Vagina (tissue), 2 donors: ENCODE results near the gene VWF. TPM values are rescaled to one million over a fixed set of nuclear protein-coding genes. Genes with fewer than 3 reads are reported as not detected.
"Not testable (repeated sequence)": the region's sequence is repeated elsewhere in the genome, so short reads cannot be mapped to it uniquely, and the experiment has no call there.

ENCODE experiments used
- DNase-seq, 2 donors: peaks; one replicate each; pipeline ENCODE4 v3.0.0-alpha.2; 2017; ENCODE audit errors: extremely low spot score in 2 of 2
- H3K27ac ChIP-seq: fragments of 200-600 bp; sonication (generic); one replicate; pipeline ENCODE4 v1.5.1; 2019
- H3K27me3 ChIP-seq: fragments of 200-600 bp; sonication (generic); one replicate; pipeline ENCODE4 v1.5.1; 2019
- H3K36me3 ChIP-seq, 2 donors: fragments of 200-600 bp; sonication (generic); one replicate each; pipeline ENCODE4 v1.5.1; 2017 to 2019
- H3K4me1 ChIP-seq: fragments of 200-600 bp; sonication (generic); one replicate; pipeline ENCODE4 v1.5.1; 2019
- H3K4me3 ChIP-seq, 2 donors: fragments of 200-600 bp; sonication (generic); 1 replicate in 1 of 2; 2 replicates in 1 of 2; pipeline ENCODE4 v1.5.1; 2016 to 2019
- H3K9me3 ChIP-seq: fragments of 200-600 bp; sonication (generic); one replicate; pipeline ENCODE4 v1.5.1; 2019
- POLR2A ChIP-seq, 2 donors: fragments of 450-650 bp; IDR thresholded peaks; one replicate each; pipeline ENCODE4 v1.6.1; 2017; ENCODE audit warnings: antibody characterized with exemption in 2 of 2, mild to moderate bottlenecking in 2 of 2, moderate library complexity in 2 of 2
- POLR2AphosphoS5 ChIP-seq, 2 donors: sonication (generic); formaldehyde crosslinking; IDR thresholded peaks; one replicate each; pipeline ENCODE4 v1.9.0; 2017; ENCODE audit warnings: antibody characterized with exemption in 2 of 2, mild to moderate bottlenecking in 2 of 2, low read depth in 1 of 2; ENCODE audit not compliant: insufficient read depth in 1 of 2
- intact Hi-C: fragments of 100-400 bp; cut with DNase I; formaldehyde crosslinking; loops from one replicate; pipeline ENCODE4 v1.15.1; 2023
- total RNA-seq: library from RNA; depleted of rRNA; stranded (reverse); fragments of >200 nt; gene quantifications from one replicate; pipeline ENCODE4 v1.2.3, GENCODE V29; 2016
- TF ChIP-seq, protein P1 (sequence below), 3 experiments: fragments of 450-650 bp in 2 of 3; fragments of 200-600 bp in 1 of 3; sonication (generic) in 1 of 3; IDR thresholded peaks; one replicate each; pipeline ENCODE4 v1.5.1; 2017 to 2019; ENCODE audit warnings: antibody characterized with exemption in 3 of 3, mild to moderate bottlenecking in 2 of 3, moderate library complexity in 2 of 3

Gene VWF
- total RNA-seq, 1 donor from 2014 or later = 334 TPM

DNA sequence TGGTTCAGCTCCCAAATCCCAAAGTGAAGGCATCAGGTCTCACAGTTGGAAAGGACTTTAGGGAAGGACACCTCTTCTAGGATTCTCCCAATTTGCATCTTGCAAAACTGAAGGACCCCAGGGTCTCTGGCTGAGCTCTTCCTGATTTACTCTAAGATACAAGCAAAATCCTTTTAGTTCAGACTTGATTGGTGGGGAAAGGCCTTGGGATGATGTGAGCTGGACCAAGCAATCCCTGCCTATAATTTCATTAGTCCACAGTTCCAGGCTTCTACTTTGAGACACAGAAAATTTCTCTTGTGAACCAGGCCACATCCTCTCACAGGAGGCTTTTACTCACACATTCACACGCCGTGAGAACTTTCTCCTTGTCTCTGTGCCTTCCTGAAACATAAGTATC is 23.6 kb upstream of the VWF start:
- TF ChIP-seq POLR2A (IDR thresholded peaks at IDR 0.05) (no peak), POLR2AphosphoS5 (IDR thresholded peaks at IDR 0.05; ENCODE audit: insufficient read depth in 1 of 2, low read depth in 1 of 2) (no peak)
- TF ChIP-seq, protein P1, sequence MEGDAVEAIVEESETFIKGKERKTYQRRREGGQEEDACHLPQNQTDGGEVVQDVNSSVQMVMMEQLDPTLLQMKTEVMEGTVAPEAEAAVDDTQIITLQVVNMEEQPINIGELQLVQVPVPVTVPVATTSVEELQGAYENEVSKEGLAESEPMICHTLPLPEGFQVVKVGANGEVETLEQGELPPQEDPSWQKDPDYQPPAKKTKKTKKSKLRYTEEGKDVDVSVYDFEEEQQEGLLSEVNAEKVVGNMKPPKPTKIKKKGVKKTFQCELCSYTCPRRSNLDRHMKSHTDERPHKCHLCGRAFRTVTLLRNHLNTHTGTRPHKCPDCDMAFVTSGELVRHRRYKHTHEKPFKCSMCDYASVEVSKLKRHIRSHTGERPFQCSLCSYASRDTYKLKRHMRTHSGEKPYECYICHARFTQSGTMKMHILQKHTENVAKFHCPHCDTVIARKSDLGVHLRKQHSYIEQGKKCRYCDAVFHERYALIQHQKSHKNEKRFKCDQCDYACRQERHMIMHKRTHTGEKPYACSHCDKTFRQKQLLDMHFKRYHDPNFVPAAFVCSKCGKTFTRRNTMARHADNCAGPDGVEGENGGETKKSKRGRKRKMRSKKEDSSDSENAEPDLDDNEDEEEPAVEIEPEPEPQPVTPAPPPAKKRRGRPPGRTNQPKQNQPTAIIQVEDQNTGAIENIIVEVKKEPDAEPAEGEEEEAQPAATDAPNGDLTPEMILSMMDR (IDR thresholded peaks at IDR 0.05) = no peak
- no peaks in the 10 kb centered on the region for H3K9me3 ChIP-seq
- no peaks in the 10 kb centered on the region for H3K27me3 ChIP-seq
- no peak overlapping the region for H3K4me3 ChIP-seq
- no peaks in the 10 kb centered on the region for H3K36me3 ChIP-seq
- no peak overlapping the region for H3K27ac ChIP-seq
- no peak for DNase-seq
- H3K4me1 ChIP-seq = no peaks in the 10 kb centered on the region
- intact Hi-C loops = no loop called here

DNA sequence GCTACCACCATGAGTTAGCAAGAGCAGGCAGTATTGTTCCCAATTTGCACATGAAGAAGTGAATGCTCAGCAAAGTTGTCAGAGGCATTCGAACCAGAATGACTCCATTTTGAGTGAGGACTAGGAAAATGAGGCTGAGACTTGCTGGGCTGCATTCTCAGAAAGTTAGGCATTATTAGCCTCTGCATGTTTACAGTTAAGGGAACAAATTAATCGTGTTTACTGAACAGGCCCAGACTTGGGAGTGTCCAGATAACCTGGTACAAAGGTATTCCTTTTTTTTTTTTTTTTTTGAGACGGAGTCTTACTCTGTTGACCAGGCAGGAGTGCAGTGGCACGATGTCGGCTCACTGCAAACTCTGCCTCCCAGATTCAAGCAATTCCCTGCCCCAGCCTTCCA is 22.5 kb upstream of the VWF start:
- TF ChIP-seq POLR2A (IDR thresholded peaks at IDR 0.05) (no peak), POLR2AphosphoS5 (IDR thresholded peaks at IDR 0.05; ENCODE audit: insufficient read depth in 1 of 2, low read depth in 1 of 2) (no peak)
- TF ChIP-seq, protein P1 (IDR thresholded peaks at IDR 0.05) = no peak
- H3K4me1 ChIP-seq = peaks cover under 1% of the 10 kb centered on the region
- H3K36me3 ChIP-seq = no peaks in the 10 kb centered on the region
- no peaks in the 10 kb centered on the region for H3K9me3 ChIP-seq
- intact Hi-C loops = no loop called here
- H3K27ac ChIP-seq = no peak overlapping the region
- no peak overlapping the region for H3K4me3 ChIP-seq
- no peak for DNase-seq
- H3K27me3 ChIP-seq = no peaks in the 10 kb centered on the region

DNA sequence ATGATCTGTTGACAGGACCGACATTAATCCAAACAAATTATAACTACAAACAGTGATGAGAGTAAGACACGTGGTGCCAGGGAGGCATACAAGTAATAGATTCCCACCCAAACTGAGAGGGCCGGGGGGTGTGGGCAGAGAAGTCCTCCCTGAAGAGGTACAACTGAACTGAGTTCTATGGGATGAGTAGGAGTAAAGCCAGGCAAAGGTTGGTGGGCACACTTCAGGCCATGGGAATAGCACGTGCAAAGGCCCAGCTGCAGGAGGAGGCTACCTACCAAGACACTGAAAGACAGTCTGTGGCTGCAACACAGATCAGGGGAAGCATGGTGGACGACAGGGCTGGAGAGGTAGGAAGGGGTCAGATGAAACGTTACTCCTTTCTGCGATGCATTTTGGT is 22.0 kb upstream of the VWF start:
- H3K9me3 ChIP-seq = no peaks in the 10 kb centered on the region
- intact Hi-C loops = no loop called here
- H3K4me1 ChIP-seq = peaks cover 5% of the 10 kb centered on the region
- no peaks in the 10 kb centered on the region for H3K36me3 ChIP-seq
- no peak for DNase-seq
- H3K27ac ChIP-seq = no peak overlapping the region
- TF ChIP-seq, protein P1 (IDR thresholded peaks at IDR 0.05) = no peak
- TF ChIP-seq POLR2A (IDR thresholded peaks at IDR 0.05) = no peak
- no peak for TF ChIP-seq POLR2AphosphoS5 (IDR thresholded peaks at IDR 0.05; ENCODE audit: insufficient read depth in 1 of 2, low read depth in 1 of 2)
- H3K4me3 ChIP-seq = no peak overlapping the region
- no peaks in the 10 kb centered on the region for H3K27me3 ChIP-seq

DNA sequence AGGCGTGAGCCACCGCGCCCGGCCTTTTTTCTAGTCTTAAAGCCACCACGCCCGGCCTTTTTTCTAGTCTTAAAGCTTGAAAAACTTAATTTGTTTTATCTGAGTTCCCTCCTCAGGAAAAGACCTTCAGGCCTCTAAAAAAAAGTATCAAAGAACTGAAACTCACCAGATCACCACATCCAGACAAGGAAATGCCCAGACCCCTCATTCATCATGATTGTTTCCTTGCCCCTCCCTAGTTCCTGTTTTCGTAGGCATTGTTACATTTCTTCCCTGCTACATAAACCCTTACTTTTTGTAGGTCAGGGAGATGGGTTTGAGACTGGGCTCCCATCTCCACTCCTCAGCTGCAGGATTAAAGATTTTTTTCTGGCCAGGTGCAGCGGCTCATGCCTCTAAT is 21.1 kb upstream of the VWF start:
- TF ChIP-seq, protein P1 (IDR thresholded peaks at IDR 0.05) = no peak
- no peak for TF ChIP-seq POLR2AphosphoS5 (IDR thresholded peaks at IDR 0.05; ENCODE audit: insufficient read depth in 1 of 2, low read depth in 1 of 2)
- no peak for TF ChIP-seq POLR2A (IDR thresholded peaks at IDR 0.05)
- intact Hi-C loops = no loop called here
- no peak overlapping the region for H3K27ac ChIP-seq

DNA sequence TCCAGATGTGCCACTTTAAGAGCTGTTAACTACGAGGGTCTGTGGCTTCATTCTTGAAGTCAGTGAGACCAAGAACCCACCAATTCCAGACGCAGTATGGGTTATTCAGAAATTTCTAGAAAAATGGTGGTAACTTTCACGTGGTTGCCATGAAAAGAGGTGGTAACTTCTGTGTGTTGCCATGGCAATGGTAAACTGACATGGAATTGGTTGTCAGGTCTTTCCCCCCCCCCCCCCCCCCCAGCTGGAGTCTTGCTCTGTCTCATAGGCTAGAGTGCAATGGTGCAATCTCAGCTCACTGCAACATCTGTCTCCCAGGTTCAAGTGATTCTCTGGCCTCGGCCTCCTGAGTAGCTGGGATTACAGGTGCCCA is 18.8 kb upstream of the VWF start:
- no peak overlapping the region for H3K27ac ChIP-seq
- H3K4me1 ChIP-seq = peaks cover 12% of the 10 kb centered on the region
- H3K27me3 ChIP-seq = no peaks in the 10 kb centered on the region
- no peaks in the 10 kb centered on the region for H3K36me3 ChIP-seq
- no peak overlapping the region for H3K4me3 ChIP-seq
- TF ChIP-seq POLR2AphosphoS5 (IDR thresholded peaks at IDR 0.05; ENCODE audit: insufficient read depth in 1 of 2, low read depth in 1 of 2) (no peak), POLR2A (IDR thresholded peaks at IDR 0.05) (no peak)
- TF ChIP-seq, protein P1 (IDR thresholded peaks at IDR 0.05) = no peak
- intact Hi-C loops = no loop called here
- no peaks in the 10 kb centered on the region for H3K9me3 ChIP-seq
- no peak for DNase-seq

More for the DNA sequence above, 21.1 kb upstream of the VWF start:
- no peak for DNase-seq
- H3K36me3 ChIP-seq = no peaks in the 10 kb centered on the region
- no peaks in the 10 kb centered on the region for H3K9me3 ChIP-seq
- H3K4me1 ChIP-seq = peaks cover 12% of the 10 kb centered on the region
- H3K27me3 ChIP-seq = no peaks in the 10 kb centered on the region
- no peak overlapping the region for H3K4me3 ChIP-seq

DNA sequence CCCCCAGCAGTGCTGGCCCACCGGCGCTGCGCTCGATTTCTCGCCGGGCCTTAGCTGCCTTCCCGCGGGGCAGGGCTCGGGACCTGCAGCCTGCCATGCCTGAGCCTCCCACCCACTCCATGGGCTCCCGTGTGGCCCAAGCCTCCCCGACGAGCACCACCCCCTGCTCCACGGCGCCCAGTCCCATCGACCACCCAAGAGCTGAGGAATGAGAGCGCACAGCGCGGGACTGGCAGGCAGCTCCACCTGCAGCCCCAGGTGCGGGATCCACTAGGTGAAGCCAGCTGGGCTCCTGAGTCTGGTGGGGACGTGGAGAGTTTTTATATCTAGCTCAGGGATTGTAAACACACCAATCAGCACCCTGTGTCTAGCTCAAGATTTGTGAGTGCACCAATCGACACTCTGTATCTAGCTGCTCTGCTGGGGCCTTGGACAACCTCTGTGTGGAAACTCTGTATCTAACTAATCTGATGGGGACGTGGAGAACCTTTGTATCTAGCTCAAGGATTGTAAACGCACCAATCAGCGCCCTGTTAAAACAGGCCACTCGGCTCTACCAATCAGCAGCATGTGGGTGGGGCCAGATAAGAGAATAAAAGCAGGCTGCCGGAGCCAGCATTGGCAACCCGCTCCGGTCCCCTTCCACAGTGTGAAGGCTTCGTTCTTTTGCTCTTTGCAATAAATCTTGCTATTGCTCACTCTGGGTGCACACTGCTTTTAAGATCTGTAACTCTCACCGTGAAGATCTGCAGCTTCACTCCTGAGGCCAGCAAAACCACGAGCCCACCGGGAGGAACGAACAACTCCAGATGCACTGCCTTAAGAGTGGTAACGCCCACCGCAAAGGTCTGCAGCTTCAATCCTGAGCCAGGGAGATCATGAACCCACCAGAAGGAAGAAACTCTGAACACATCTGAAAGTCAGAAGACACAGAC is 18.2 kb upstream of the VWF start:
- H3K4me3 ChIP-seq, intact Hi-C loops, H3K27ac ChIP-seq, H3K9me3 ChIP-seq, DNase-seq, H3K36me3 ChIP-seq, H3K27me3 ChIP-seq: not testable (repeated sequence)
- peaks cover 12% of the 10 kb centered on the region for H3K4me1 ChIP-seq

DNA sequence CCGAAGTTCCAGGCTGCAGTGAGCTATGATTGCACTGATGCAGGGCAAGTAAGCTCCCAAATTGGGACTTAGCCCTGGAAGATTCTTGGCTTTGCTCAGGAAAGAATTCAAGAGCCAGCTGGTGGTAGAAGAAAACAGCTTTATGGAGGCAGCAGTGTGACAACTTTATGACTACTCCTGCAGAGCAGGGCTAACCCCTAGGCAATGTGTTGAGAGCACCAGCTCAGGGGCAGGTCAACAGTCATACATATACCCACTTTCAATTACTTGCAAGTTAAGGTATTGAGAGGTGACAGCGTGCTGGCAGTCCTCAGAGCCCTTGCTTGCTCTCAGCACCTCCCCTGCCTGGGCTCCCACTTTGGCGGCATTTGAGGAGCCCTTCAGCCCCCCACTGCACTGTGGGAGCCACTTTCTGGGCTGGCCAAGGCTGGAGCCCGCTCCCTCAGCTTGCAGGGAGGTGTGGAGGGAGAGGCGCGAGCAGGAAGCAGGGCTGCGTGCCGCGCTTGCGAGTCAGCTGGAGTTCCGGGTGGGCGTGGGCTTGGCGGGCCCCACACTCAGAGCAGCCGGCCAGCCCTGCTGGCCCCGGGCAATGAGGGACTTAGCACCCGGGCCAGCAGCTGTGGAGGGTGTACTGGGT is 17.4 kb upstream of the VWF start:
- H3K36me3 ChIP-seq, H3K27ac ChIP-seq, intact Hi-C loops, DNase-seq, H3K27me3 ChIP-seq, H3K9me3 ChIP-seq, H3K4me3 ChIP-seq: not testable (repeated sequence)
- H3K4me1 ChIP-seq = peaks cover 12% of the 10 kb centered on the region
